Stomach (tissue), 4 donors: ENCODE data around the gene CMKLR1.

Source experiments
- POLR2A ChIP-seq, 4 donors: fragments of 450-650 bp; IDR thresholded peaks; one replicate each; pipeline ENCODE4 v1.6.1; 2016; ENCODE audit warnings: antibody characterized with exemption in 4 of 4, control low read depth in 2 of 4, mild to moderate bottlenecking in 1 of 4, moderate library complexity in 1 of 4
- TF ChIP-seq, protein P1 (sequence below), 7 experiments: fragments of 450-650 bp in 4 of 7; fragments of 200-600 bp in 3 of 7; sonication (generic) in 3 of 7; IDR thresholded peaks; one replicate each; pipeline ENCODE4 v1.5.1; 2016 to 2019; ENCODE audit warnings: antibody characterized with exemption in 7 of 7, control low read depth in 2 of 7, mild to moderate bottlenecking in 1 of 7

DNA sequence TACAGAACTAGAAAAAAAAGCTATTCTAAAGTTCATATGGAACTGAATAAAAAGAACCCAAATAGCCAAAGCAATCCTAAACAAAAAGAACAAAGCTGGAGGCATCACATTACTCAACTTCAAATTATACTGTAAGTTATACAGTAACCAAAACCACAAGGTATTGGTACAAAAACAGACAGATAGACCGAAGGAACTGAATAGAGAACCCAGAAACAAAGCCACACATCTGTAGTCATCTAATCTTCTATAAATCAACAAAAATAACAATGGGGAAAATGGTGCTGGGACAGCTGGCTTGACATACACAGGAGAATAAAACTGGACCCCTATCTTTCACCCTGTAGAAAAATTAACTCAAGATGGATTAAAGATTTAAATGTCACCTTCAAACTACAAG lies 38.1 kb upstream of the CMKLR1 start:
- TF ChIP-seq, protein P1, sequence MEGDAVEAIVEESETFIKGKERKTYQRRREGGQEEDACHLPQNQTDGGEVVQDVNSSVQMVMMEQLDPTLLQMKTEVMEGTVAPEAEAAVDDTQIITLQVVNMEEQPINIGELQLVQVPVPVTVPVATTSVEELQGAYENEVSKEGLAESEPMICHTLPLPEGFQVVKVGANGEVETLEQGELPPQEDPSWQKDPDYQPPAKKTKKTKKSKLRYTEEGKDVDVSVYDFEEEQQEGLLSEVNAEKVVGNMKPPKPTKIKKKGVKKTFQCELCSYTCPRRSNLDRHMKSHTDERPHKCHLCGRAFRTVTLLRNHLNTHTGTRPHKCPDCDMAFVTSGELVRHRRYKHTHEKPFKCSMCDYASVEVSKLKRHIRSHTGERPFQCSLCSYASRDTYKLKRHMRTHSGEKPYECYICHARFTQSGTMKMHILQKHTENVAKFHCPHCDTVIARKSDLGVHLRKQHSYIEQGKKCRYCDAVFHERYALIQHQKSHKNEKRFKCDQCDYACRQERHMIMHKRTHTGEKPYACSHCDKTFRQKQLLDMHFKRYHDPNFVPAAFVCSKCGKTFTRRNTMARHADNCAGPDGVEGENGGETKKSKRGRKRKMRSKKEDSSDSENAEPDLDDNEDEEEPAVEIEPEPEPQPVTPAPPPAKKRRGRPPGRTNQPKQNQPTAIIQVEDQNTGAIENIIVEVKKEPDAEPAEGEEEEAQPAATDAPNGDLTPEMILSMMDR (IDR thresholded peaks at IDR 0.05): no peak
- no peak for TF ChIP-seq POLR2A (IDR thresholded peaks at IDR 0.05)
